GM18526 (cell line): ENCODE measurements around the gene SUSD5.

Experiments used
- POLR2A ChIP-seq: IDR thresholded peaks from 3 replicates; pipeline ENCODE4 v1.6.1; 2011; ENCODE audit not compliant: insufficient read length; ENCODE audit errors: extremely low read depth

The SUSD5 gene

DNA sequence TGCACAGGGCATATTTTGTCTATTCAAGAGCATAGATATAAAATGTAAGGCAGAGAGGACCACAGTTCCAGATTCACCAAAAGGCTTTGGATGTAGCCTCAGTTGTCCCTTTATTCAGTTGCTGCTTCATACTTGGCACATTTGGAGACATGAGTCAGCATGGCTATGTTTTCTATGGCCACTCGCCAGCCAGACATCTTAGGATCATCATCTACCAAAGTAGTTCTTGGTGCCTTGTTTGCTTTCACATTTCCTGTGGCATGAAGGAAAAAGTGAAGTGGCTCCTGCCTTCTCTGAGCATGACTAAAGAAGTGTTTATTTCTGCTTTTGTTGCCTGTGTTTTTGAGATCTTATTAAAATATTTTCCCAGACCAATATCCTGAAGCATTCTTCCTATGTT is 7.2 kb downstream of the SUSD5 start:
- TF ChIP-seq POLR2A: no peak

DNA sequence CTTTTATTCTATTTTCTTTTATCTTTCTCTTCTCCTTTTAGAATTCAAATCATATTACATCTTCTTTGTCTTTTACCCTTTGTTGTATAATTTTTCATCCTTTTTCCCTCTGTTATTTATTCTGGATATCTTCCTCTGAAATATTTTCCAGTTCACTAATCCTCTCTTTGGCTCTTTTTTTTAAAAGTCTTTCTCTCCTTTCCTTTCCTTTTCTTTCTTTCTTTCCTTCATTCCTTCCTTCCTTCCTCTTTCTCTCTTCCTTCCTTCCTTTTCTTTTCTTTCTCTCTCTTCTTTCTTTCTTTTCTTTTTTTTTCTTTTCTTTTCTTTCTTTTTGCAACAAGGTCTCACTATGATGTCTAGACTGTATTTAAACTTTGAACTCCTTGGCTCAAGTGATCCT is 9.3 kb downstream of the SUSD5 start:
- TF ChIP-seq POLR2A: no peak

- TF ChIP-seq POLR2A: no peak
Observed at GRCh38 chr3:33202711-33203457, 15.7 kb downstream of the SUSD5 start.

DNA sequence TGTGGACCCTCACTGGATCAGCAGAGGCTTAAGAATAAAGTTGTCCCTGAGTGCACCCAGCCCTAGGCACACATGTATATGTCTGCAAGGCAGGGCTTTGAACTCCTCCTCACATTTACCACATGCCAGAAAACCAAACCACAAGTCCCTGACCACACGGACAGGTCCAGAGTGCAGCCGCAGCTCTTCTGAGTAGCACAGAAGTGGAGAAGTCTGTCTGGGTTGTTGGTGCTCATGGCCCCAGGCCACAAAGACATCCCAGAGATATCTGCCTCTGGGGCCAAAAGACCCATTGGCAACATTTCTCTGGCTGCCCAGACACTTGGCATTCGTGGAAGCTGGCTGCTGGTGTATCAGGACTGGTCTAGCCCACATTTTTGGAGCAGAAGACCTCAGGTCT is 17.4 kb downstream of the SUSD5 start:
- no peak for TF ChIP-seq POLR2A

DNA sequence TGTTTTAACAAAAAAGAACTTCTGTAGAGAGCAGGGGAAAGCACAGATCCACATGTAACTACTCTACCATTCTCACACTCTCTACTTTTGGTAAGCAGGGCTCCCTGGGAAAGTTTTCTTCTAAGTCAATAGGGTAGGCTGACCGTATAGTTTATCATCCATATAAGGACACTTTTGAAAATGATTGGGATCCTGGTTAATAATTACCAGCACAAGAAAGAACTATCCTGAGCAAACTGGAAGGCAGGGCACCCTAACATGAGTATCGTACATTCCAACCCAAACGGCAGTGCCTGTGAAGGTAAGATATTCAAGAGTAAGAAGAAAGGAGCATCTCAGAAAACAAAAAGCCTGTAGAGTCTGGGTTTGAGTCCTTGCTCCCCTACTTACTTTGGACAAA is 22.1 kb downstream of the SUSD5 start:
- TF ChIP-seq POLR2A: no peak

- no peak for TF ChIP-seq POLR2A
Observed at GRCh38 chr3:33194303-33194702, 24.3 kb downstream of the SUSD5 start.

DNA sequence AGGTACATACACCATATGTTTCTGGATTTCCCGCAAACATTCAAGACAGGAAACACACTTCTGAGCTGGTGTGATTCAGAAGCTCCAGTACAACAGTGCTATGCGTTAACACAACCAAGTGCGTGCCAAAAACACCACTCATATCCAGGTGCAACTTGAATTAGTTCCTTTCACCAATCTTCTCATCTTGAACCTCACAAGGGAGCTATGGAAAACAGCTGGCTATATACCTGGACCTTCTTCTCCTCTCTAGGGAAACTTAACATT is 31.3 kb downstream of the SUSD5 start:
- no peak for TF ChIP-seq POLR2A

- TF ChIP-seq POLR2A: no peak
Observed at GRCh38 chr3:33186524-33187367, 31.9 kb downstream of the SUSD5 start.

- no peak for TF ChIP-seq POLR2A
Observed at GRCh38 chr3:33184863-33185262, 33.7 kb downstream of the SUSD5 start.

GRCh38 chr3:33181229-33181628 is 37.4 kb downstream of the SUSD5 start:
- TF ChIP-seq POLR2A: no peak

DNA sequence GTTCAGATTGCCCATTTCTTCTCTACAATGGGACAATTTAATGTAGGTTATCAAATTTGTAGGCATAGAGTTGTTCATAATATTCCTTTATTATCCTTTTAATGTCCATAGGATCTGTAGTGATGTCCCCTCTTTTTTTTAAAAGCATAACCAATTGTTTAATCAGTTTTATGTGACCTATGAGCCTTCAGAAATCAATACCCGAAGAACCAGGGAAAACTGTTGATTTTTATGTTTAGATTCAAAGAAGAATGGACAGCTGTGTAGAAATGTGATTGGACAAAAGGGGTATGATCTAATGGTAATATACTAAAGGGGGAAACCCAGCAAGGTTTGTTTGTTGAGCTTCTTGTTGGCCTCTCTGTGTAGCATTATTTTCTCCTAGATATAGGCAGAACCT is 39.5 kb downstream of the SUSD5 start:
- no peak for TF ChIP-seq POLR2A

DNA sequence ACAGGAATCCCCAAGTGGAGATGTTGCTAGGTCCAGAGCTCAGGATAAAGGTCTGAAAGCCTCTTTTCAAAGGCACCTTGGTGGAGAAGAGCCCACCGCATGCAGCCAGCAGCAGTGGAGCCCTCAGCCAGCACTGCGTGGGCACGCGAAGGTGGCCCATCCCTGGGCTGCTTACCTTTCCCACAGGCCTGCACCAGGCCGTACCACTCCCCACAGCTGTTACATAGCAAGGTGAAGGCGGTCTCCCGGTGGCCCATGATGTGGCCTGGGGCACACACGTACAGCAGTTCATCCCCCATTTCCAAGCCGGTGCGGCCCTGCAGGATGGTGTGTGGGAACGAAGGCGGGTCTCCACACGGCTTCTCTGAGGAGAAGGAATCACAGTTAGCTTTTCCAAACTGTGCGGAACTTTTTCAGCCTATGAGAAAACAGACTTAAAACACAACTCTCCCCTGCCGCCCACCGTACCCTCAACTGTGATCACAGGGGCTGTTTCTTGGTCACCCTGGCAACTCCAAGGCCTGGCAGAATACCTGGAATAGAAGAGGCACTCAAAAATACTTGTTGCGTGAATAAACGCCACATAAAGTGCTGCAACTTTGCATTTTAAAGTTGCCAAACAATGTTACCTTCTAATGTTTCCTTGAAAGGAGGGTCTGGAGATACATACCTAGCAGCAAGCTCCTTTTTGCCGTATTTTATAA is 43.7 kb downstream of the SUSD5 start:
- TF ChIP-seq POLR2A: no peak

DNA sequence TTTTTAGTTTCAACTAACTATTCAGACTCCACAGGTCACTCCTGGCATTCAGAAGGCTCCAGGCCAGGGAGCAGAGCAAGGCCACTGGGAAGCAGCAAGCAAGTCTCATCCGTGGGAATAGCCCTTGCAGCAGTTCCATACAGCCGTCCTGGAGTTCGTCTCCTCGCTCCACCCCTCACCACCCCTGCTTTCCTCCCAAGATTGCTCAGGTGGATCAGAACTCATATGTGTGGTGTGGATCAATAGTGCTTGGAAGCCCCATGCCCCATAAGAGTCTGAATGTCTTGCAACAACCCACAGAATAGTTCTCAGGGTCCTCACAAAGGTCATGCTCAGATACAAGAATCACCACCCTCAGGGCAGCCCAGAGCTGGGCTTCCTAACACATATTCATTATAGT is 44.5 kb downstream of the SUSD5 start:
- TF ChIP-seq POLR2A: no peak

- TF ChIP-seq POLR2A: no peak
Observed at GRCh38 chr3:33173672-33174071, 44.9 kb downstream of the SUSD5 start.

DNA sequence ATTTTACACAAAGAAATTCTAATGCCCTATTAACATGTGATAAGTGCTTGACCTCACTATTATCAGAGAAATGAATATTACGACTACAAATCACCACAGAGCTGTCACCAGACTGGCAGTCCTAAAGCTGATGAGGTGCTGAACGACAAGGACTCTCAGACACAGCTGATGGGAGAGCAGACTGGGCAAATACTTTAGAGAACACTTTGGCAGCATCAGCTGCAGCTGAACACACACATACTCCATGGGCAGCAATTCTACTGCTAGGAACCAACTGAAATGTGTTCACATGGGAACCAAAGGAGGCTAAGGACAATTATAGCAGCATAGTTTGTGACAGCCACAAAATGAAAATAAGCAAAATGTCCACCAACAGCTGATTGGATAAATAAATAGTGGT is 45.5 kb downstream of the SUSD5 start:
- TF ChIP-seq POLR2A: no peak

DNA sequence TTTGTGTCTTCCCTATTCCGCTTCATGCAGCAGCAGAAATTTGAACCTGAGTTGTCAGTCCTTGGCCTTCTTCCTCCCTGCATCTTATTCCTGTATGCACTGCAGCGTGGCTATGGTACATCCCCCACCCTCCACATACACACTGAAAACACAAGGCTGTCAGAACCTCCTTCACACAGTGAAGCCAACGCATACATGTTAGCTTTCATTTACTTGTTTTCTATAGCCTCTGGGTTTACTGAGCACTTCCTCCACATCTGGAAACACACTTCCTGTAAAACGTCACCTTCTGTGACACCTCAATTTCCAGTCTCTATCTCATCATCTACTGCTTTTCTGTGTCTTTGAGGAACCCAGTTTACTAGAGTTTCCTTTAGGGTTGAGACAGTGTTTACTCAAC is 47.0 kb downstream of the SUSD5 start:
- TF ChIP-seq POLR2A: no peak
